Measurements from ENCODE around the gene RNF13.

The RNF13 gene

GRCh38 chr3:149812606-149813366 lies at the start of gene RNF13:
Gene RNF13 (plus strand): TSS chr3:149813215. CDS start chr3:149846027, 32,812 bp downstream.
- peak within 1 kb of the TSS; percentile 90 for H3K4me3 ChIP-seq (ENCODE audit: low read depth, low read length)
- in situ Hi-C loops (cut with HindIII; ENCODE audit: low pct_ligation_motif_present, low sequenced_read_pairs): no loop called here
- peak; percentile 96 for DNase-seq

GRCh38 chr3:149763565-149764195 lies 49.3 kb upstream of the RNF13 start:
- no peaks in the 10 kb centered on the region for H3K36me3 ChIP-seq (replicated peaks)
- TF ChIP-seq CTCF (IDR thresholded peaks at IDR 0.05; ENCODE audit: low read depth, low read length, missing control alignments): no peak
- in situ Hi-C loops (cut with HindIII; ENCODE audit: low pct_ligation_motif_present, low sequenced_read_pairs): no loop called here
- H3K27ac ChIP-seq: no peak overlapping the region
- DNase-seq: no peak
- no peak overlapping the region for H3K4me3 ChIP-seq (ENCODE audit: low read depth, low read length)
- H3K27me3 ChIP-seq (replicated peaks): peaks cover 11% of the 10 kb centered on the region

More at GRCh38 chr3:149812606-149813366, at the start of gene RNF13:
- Histone ChIP-seq H3K27ac (peak within 1 kb of the TSS; percentile 89), H3K27me3 (replicated peaks) (no peaks in the 10 kb centered on the region), H3K36me3 (replicated peaks) (no peaks in the 10 kb centered on the region)
- TF ChIP-seq CTCF (IDR thresholded peaks at IDR 0.05; ENCODE audit: low read depth, low read length, missing control alignments): no peak

GRCh38 chr3:149764302-149764701 lies 48.7 kb upstream of the RNF13 start:
- in situ Hi-C loops (cut with HindIII; ENCODE audit: low pct_ligation_motif_present, low sequenced_read_pairs): no loop called here
- no peak for TF ChIP-seq CTCF (IDR thresholded peaks at IDR 0.05; ENCODE audit: low read depth, low read length, missing control alignments)
- no peak overlapping the region for H3K27ac ChIP-seq
- H3K4me3 ChIP-seq (ENCODE audit: low read depth, low read length): no peak overlapping the region
- no peak for DNase-seq
- H3K36me3 ChIP-seq (replicated peaks): no peaks in the 10 kb centered on the region
- H3K27me3 ChIP-seq (replicated peaks): peaks cover 11% of the 10 kb centered on the region

- DNase-seq: peak; percentile 17
- Histone ChIP-seq H3K4me3 (ENCODE audit: low read depth, low read length) (no peak overlapping the region), H3K27me3 (replicated peaks) (peaks cover 11% of the 10 kb centered on the region), H3K27ac (no peak overlapping the region), H3K36me3 (replicated peaks) (no peaks in the 10 kb centered on the region)
- peak; percentile 51 for TF ChIP-seq CTCF (IDR thresholded peaks at IDR 0.05; ENCODE audit: low read depth, low read length, missing control alignments)
- in situ Hi-C loops (cut with HindIII; ENCODE audit: low pct_ligation_motif_present, low sequenced_read_pairs): no loop called here
These were observed 47.2 kb upstream of the RNF13 start for GRCh38 chr3:149765762-149766334.

GRCh38 chr3:149767720-149768119 lies 45.3 kb upstream of the RNF13 start:
- DNase-seq: no peak
- peaks cover 6% of the 10 kb centered on the region for H3K27me3 ChIP-seq (replicated peaks)
- in situ Hi-C loops (cut with HindIII; ENCODE audit: low pct_ligation_motif_present, low sequenced_read_pairs): no loop called here
- no peak overlapping the region for H3K4me3 ChIP-seq (ENCODE audit: low read depth, low read length)
- no peak overlapping the region for H3K27ac ChIP-seq
- no peak for TF ChIP-seq CTCF (IDR thresholded peaks at IDR 0.05; ENCODE audit: low read depth, low read length, missing control alignments)
- H3K36me3 ChIP-seq (replicated peaks): no peaks in the 10 kb centered on the region

Data from brain microvascular endothelial cell (primary cell).